Superior temporal gyrus (tissue), 1 donor: ENCODE data around the gene B4GALNT4.
"Not testable (repeated sequence)": the region's sequence is repeated elsewhere in the genome, so short reads cannot be mapped to it uniquely, and the experiment has no call there.

Experiments
- DNase-seq: peaks from one replicate; pipeline ENCODE4 v3.0.0-alpha.2; 2016; ENCODE audit errors: extremely low spot score

Gene B4GALNT4

GRCh38 chr11:376531-377173, 7.4 kb downstream of the B4GALNT4 start:
- DNase-seq = no peak

- no peak for DNase-seq
These were observed 8.0 kb downstream of the B4GALNT4 start for GRCh38 chr11:377174-377865.

GRCh38 chr11:377883-378500, 8.7 kb downstream of the B4GALNT4 start:
- no peak for DNase-seq

- no peak for DNase-seq
These were observed 10.2 kb downstream of the B4GALNT4 start for GRCh38 chr11:379205-380094.

- DNase-seq = no peak
These were observed 10.8 kb downstream of the B4GALNT4 start for GRCh38 chr11:380095-380480.

- no peak for DNase-seq
These were observed 11.2 kb downstream of the B4GALNT4 start for GRCh38 chr11:380491-380890.

- DNase-seq = no peak
These were observed 11.7 kb downstream of the B4GALNT4 start for GRCh38 chr11:380996-381395.

- DNase-seq = no peak
These were observed 12.3 kb downstream of the B4GALNT4 start for GRCh38 chr11:381501-382072.

- DNase-seq = no peak
These were observed 12.9 kb downstream of the B4GALNT4 start for GRCh38 chr11:382081-382629.

GRCh38 chr11:383431-383830, 14.1 kb downstream of the B4GALNT4 start:
- no peak for DNase-seq

- DNase-seq = no peak
These were observed 15.2 kb downstream of the B4GALNT4 start for GRCh38 chr11:384511-384910.

- no peak for DNase-seq
These were observed 16.5 kb downstream of the B4GALNT4 start for GRCh38 chr11:385594-386351.

- no peak for DNase-seq
These were observed 17.2 kb downstream of the B4GALNT4 start for GRCh38 chr11:386483-386882.

- DNase-seq = no peak
These were observed 18.0 kb downstream of the B4GALNT4 start for GRCh38 chr11:387193-387793.

- not testable (repeated sequence) for DNase-seq
These were observed 20.1 kb downstream of the B4GALNT4 start for GRCh38 chr11:389369-389768.

GRCh38 chr11:390175-390574, 20.9 kb downstream of the B4GALNT4 start:
- no peak for DNase-seq

- DNase-seq = no peak
These were observed 22.1 kb downstream of the B4GALNT4 start for GRCh38 chr11:391117-392017.

- no peak for DNase-seq
These were observed 22.9 kb downstream of the B4GALNT4 start for GRCh38 chr11:392102-392777.
